HepG2 (cell line): Measurements from ENCODE around the gene SLC16A4. TPM values are rescaled to one million over a fixed set of nuclear protein-coding genes. Genes with fewer than 3 reads are reported as not detected.

Source experiments
- ATAC-seq: fragments of 200-7000 bp; cut with Tn5 transposase; 3 replicates; pipeline ENCODE4 v1.9.1; 2020; ENCODE audit warnings: mild to moderate bottlenecking, moderate library complexity
- BruUV-seq: library from RNA; stranded (reverse); fragments of 400-500 nt; replicated peaks from 2 replicates; lab custom pipeline; 2021; lab: Mats Ljungman, UMichigan
- CTCF ChIA-PET: fragments of 300-600 bp; formaldehyde crosslinking; extraction: SDS; loops from one replicate; lab custom pipeline; 2021; ENCODE audit warnings: low total read pairs, inconsistent platforms, low intra/inter-chr PET ratio; lab: Yijun Ruan, JAX
- POLR2A ChIA-PET: fragments of 350-600 bp; sonication (Branson Sonifier 250); formaldehyde crosslinking; loops from one replicate; lab custom pipeline; 2020; ENCODE audit warnings: antibody characterized with exemption, inconsistent platforms; lab: Yijun Ruan, JAX
- DNase-seq: peaks from one replicate; pipeline ENCODE4 v3.0.0-alpha.2; 2015; ENCODE audit warnings: low spot score
- FAIRE-seq: peaks from 3 replicates; lab custom pipeline; 2011; peaks lifted over from hg19 to GRCh38; lab: Jason Lieb, UNC
- H2AFZ ChIP-seq: one replicate; pipeline ENCODE4 v1.6.1; 2011; ENCODE audit warnings: low read length, inconsistent platforms
- H3K27ac ChIP-seq: fragments of 300-600 bp; 3 replicates; pipeline ENCODE4 v1.8.0; 2011; ENCODE audit warnings: mixed run types, mild to moderate bottlenecking, mixed read lengths, low read length, inconsistent platforms; ENCODE audit not compliant: insufficient read depth; ENCODE audit errors: extremely low read length
- H3K27me3 ChIP-seq, 2 experiments: fragments of 200-600 bp in 1 of 2; 2 replicates in 1 of 2; 3 replicates in 1 of 2; pipeline versions ENCODE4 v1.6.0 to v1.8.0; 2011; ENCODE audit warnings: low read length in 2 of 2, mild to moderate bottlenecking in 2 of 2, moderate library complexity in 2 of 2, inconsistent platforms in 1 of 2; ENCODE audit not compliant: insufficient read depth in 2 of 2, control insufficient read depth in 1 of 2
- H3K36me3 ChIP-seq, 2 experiments: fragments of 200-600 bp in 1 of 2; replicated peaks in 1 of 2; 2 replicates in 1 of 2; 3 replicates in 1 of 2; pipeline versions ENCODE4 v1.5.1 to v1.8.0; 2011; ENCODE audit warnings: low read length in 2 of 2, inconsistent platforms in 1 of 2; ENCODE audit not compliant: insufficient read depth in 2 of 2, control insufficient read depth in 1 of 2
- H3K4me1 ChIP-seq: 2 replicates; pipeline ENCODE4 v1.5.1; 2012; ENCODE audit warnings: low read length, inconsistent platforms; ENCODE audit not compliant: insufficient read depth
- H3K4me2 ChIP-seq: 2 replicates; pipeline ENCODE4 v1.6.0; 2011; ENCODE audit warnings: low read depth, low read length, inconsistent platforms
- H3K4me3 ChIP-seq, 3 experiments: fragments of 200-600 bp in 1 of 3; sonication (generic), shearing (Covaris generic) in 1 of 3; replicated peaks in 1 of 3; 2 replicates each; pipeline ENCODE4 v1.5.1; 2011 to 2016; ENCODE audit warnings: low read length in 3 of 3, inconsistent platforms in 2 of 3, low read depth in 2 of 3, mild to moderate bottlenecking in 2 of 3, control low read depth in 1 of 3, mixed read lengths in 1 of 3; ENCODE audit not compliant: insufficient read depth in 1 of 3
- H3K79me2 ChIP-seq: one replicate; pipeline ENCODE4 v1.6.1; 2011; ENCODE audit warnings: low read length, inconsistent platforms; ENCODE audit not compliant: insufficient read depth
- H3K9ac ChIP-seq: 2 replicates; pipeline ENCODE4 v1.6.0; 2011; ENCODE audit warnings: mild to moderate bottlenecking, low read depth, low read length, inconsistent platforms; ENCODE audit not compliant: insufficient read depth
- H3K9me3 ChIP-seq: 2 replicates; pipeline ENCODE4 v1.5.1; 2012; ENCODE audit warnings: mild to moderate bottlenecking, low read length
- H4K20me1 ChIP-seq: 2 replicates; pipeline ENCODE4 v1.6.0; 2011; ENCODE audit warnings: inconsistent platforms, mild to moderate bottlenecking, low read length, moderate library complexity; ENCODE audit not compliant: insufficient read depth
- ATAD3A ChIP-seq: sonication (generic); formaldehyde crosslinking; IDR thresholded peaks from 2 replicates; pipeline ENCODE4 v1.4.0; 2020; ENCODE audit warnings: missing genetic modification reagents
- CTCF ChIP-seq: sonication (generic); formaldehyde crosslinking; IDR thresholded peaks from 2 replicates; pipeline ENCODE4 v1.5.0; 2020; ENCODE audit warnings: mild to moderate bottlenecking, missing genetic modification reagents, moderate library complexity
- DR1 ChIP-seq: sonication (generic); formaldehyde crosslinking; IDR thresholded peaks from 2 replicates; pipeline ENCODE4 v1.8.0; 2021; ENCODE audit warnings: mild to moderate bottlenecking, missing genetic modification reagents, inconsistent platforms
- JUN ChIP-seq: sonication (generic); formaldehyde crosslinking; IDR thresholded peaks from 2 replicates; pipeline ENCODE4 v1.4.0; 2020; ENCODE audit warnings: mild to moderate bottlenecking, missing genetic modification reagents
- MXD1 ChIP-seq: sonication (generic); formaldehyde crosslinking; IDR thresholded peaks from 2 replicates; pipeline ENCODE4 v1.4.0; 2020; ENCODE audit warnings: mild to moderate bottlenecking, missing genetic modification reagents
- MYPOP ChIP-seq: sonication (generic); formaldehyde crosslinking; IDR thresholded peaks from 2 replicates; pipeline ENCODE4 v1.8.1; 2023; ENCODE audit warnings: mild to moderate bottlenecking, moderate library complexity, missing genetic modification reagents
- SKI ChIP-seq: fragments of 450-650 bp; IDR thresholded peaks from one replicate; pipeline ENCODE4 v1.6.1; 2018; ENCODE audit warnings: mild to moderate bottlenecking; ENCODE audit not compliant: partially characterized antibody
- TEAD2 ChIP-seq: sonication (generic); formaldehyde crosslinking; IDR thresholded peaks from 2 replicates; pipeline ENCODE4 v1.9.0; 2021; ENCODE audit warnings: missing genetic modification reagents
- ZNF407 ChIP-seq: sonication (generic); formaldehyde crosslinking; IDR thresholded peaks from one replicate; pipeline ENCODE4 v1.5.1; 2020; ENCODE audit warnings: mild to moderate bottlenecking, missing genetic modification reagents; ENCODE audit errors: not compliant biosample characterization
- ZNF558 ChIP-seq: sonication (generic); formaldehyde crosslinking; IDR thresholded peaks from 2 replicates; pipeline ENCODE4 v1.9.0; 2022; ENCODE audit warnings: mild to moderate bottlenecking, missing genetic modification reagents, borderline replicate concordance
- ZNF790 ChIP-seq: sonication (generic); formaldehyde crosslinking; IDR thresholded peaks from 2 replicates; pipeline ENCODE4 v1.8.0; 2022; ENCODE audit warnings: missing genetic modification reagents, mild to moderate bottlenecking, borderline replicate concordance
- WGBS: methylation state at CpG from one replicate; pipeline ENCODE4 v1.1.6; 2017; ENCODE audit warnings: low lambda C conversion rate; 5-methylcytosine and 5-hydroxymethylcytosine counted together
- in situ Hi-C: cut with HindIII; loops from 2 replicates; pipeline ENCODE4 v1.10.0; 2017; ENCODE audit warnings: low pct_unique_long_range_greater_than_20kb; ENCODE audit not compliant: extremely low pct_ligation_motif_present
- intact Hi-C: fragments of 100-400 bp; cut with micrococcal nuclease; formaldehyde crosslinking; loops from one replicate; pipeline ENCODE4 v1.10.0; 2022; ENCODE audit not compliant: unreplicated experiment
- polyA plus RNA-seq, 8 experiments: library from polyadenylated mRNA; depleted of rRNA in 3 of 8; stranded (reverse) in 7 of 8; unstranded in 1 of 8; fragments of >200 nt; fragmentation: Illumina TruSeq in 4 of 8; extraction: Trizol in 4 of 8; gene quantifications; 2 replicates each; pipeline versions ENCODE4 v1.2.1 to v1.2.3, GENCODE V29; 2011 to 2016; ENCODE audit warnings: low read depth in 4 of 8, missing spikeins in 1 of 8, mixed read lengths in 1 of 8; ENCODE audit not compliant: insufficient read depth in 1 of 8
- total RNA-seq, 5 experiments: library from RNA; depleted of rRNA; stranded (reverse); fragments of >200 nt; fragmentation: Illumina TruSeq; extraction: Trizol; gene quantifications; 2 replicates each; pipeline ENCODE4 v1.2.3, GENCODE V29; 2016; ENCODE audit warnings: low read depth in 1 of 5

SLC16A4 gene
- total and polyA plus RNA-seq, 2 of the 13 experiments (the other 11 are each of a cell fraction or from before 2014, with no cell fraction given) = 1.1 to 1.5 TPM

- Histone ChIP-seq H3K9me3 (no peaks in the 10 kb centered on the region), H3K4me2 (no peak overlapping the region), H3K27ac (no peak overlapping the region), H2AFZ (no peak overlapping the region), H3K79me2 (no peaks in the 10 kb centered on the region), H3K36me3 (peaks cover 5 to 29% of the 10 kb centered on the region in 2 experiments), H3K27me3 (no peaks in the 10 kb centered on the region), H3K4me1 (no peaks in the 10 kb centered on the region), H3K4me3 (no peak overlapping the region), H3K9ac (no peak overlapping the region), H4K20me1 (no peaks in the 10 kb centered on the region)
- no TSS peak for BruUV-seq
- WGBS = 93% methylated on average over 1 of the region's 1 CpG
- DNase-seq (no peak), FAIRE-seq (no peak), ATAC-seq (no peak)
- POLR2A ChIA-PET = no interaction called here
- CTCF ChIA-PET = no interaction called here
- intact Hi-C loops (no loop called here), in situ Hi-C loops (no loop called here)
- TF ChIP-seq SKI (no peak), MYPOP (CRISPR knock-in tag) (no peak), ZNF407 (CRISPR knock-in tag) (no peak), ZNF558 (no peak), DR1 (CRISPR knock-in tag) (no peak), ATAD3A (no peak), CTCF (no peak), ZNF790 (CRISPR knock-in tag) (no peak), TEAD2 (CRISPR knock-in tag) (no peak), MXD1 (CRISPR knock-in tag) (no peak), JUN (CRISPR knock-in tag) (no peak)
Measured at GRCh38 chr1:110375490-110375889, 15.3 kb downstream of the SLC16A4 start.
